Calu3 (cell line): ENCODE measurements around the gene IL22. TPM values are rescaled to one million over a fixed set of nuclear protein-coding genes. Genes with fewer than 3 reads are reported as not detected.

Experiments
- BruUV-seq: library from RNA; stranded (reverse); fragments of 400-500 nt; replicated peaks from 2 replicates; lab custom pipeline; 2021; lab: Mats Ljungman, UMichigan
- CTCF ChIA-PET: fragments of 300-600 bp; sonication (Branson Sonifier 250); formaldehyde crosslinking; loops from one replicate; lab custom pipeline; 2022; ENCODE audit warnings: antibody characterized with exemption; lab: Charles Lee
- DNase-seq: peaks from one replicate; pipeline ENCODE4 v3.0.0; 2022
- H3K27ac Mint-ChIP-seq: one replicate; pipeline ENCODE4 v1.8.0; 2022; ENCODE audit warnings: mixed read lengths; ENCODE audit not compliant: unreplicated experiment
- H3K27me3 Mint-ChIP-seq: one replicate; pipeline ENCODE4 v1.8.0; 2022; ENCODE audit warnings: mixed read lengths; ENCODE audit not compliant: unreplicated experiment
- H3K36me3 Mint-ChIP-seq: one replicate; pipeline ENCODE4 v1.8.0; 2022; ENCODE audit warnings: mild to moderate bottlenecking, moderate library complexity, mixed read lengths; ENCODE audit not compliant: insufficient read depth, unreplicated experiment
- H3K4me1 Mint-ChIP-seq: one replicate; pipeline ENCODE4 v1.8.0; 2022; ENCODE audit warnings: mild to moderate bottlenecking, low read depth, mixed read lengths; ENCODE audit not compliant: unreplicated experiment
- H3K4me3 Mint-ChIP-seq: one replicate; pipeline ENCODE4 v1.8.0; 2022; ENCODE audit warnings: mild to moderate bottlenecking, low read depth, moderate library complexity, mixed read lengths; ENCODE audit not compliant: unreplicated experiment
- H3K9me3 Mint-ChIP-seq: one replicate; pipeline ENCODE4 v1.8.0; 2022; ENCODE audit warnings: low read depth, mixed read lengths; ENCODE audit not compliant: unreplicated experiment
- CTCF ChIP-seq: fragments of 200-600 bp; IDR thresholded peaks from one replicate; pipeline ENCODE4 v1.8.0; 2022; ENCODE audit warnings: antibody characterized with exemption; ENCODE audit not compliant: unreplicated experiment
- intact Hi-C: fragments of 100-400 bp; cut with micrococcal nuclease; formaldehyde crosslinking; loops from one replicate; pipeline ENCODE4 v1.10.0; 2022; ENCODE audit not compliant: unreplicated experiment
- total RNA-seq: library from RNA; stranded (reverse); gene quantifications from 2 replicates; pipeline ENCODE4 v1.2.3, GENCODE V29; 2022

The IL22 gene
- total RNA-seq, 1 experiment from 2014 or later: not detected

GRCh38 chr12:68292151-68292943 lies 38.9 kb upstream of the IL22 start:
- BruUV-seq: no TSS peak
- H3K9me3 Mint-ChIP-seq: no peaks in the 10 kb centered on the region
- CTCF ChIA-PET: no interaction called here
- intact Hi-C loops: no loop called here
- H3K27me3 Mint-ChIP-seq: no peaks in the 10 kb centered on the region
- H3K36me3 Mint-ChIP-seq: no peaks in the 10 kb centered on the region
- no peak for DNase-seq
- no peak overlapping the region for H3K4me3 Mint-ChIP-seq
- no peak overlapping the region for H3K27ac Mint-ChIP-seq
- no peak for TF ChIP-seq CTCF
- H3K4me1 Mint-ChIP-seq: no peaks in the 10 kb centered on the region

DNA sequence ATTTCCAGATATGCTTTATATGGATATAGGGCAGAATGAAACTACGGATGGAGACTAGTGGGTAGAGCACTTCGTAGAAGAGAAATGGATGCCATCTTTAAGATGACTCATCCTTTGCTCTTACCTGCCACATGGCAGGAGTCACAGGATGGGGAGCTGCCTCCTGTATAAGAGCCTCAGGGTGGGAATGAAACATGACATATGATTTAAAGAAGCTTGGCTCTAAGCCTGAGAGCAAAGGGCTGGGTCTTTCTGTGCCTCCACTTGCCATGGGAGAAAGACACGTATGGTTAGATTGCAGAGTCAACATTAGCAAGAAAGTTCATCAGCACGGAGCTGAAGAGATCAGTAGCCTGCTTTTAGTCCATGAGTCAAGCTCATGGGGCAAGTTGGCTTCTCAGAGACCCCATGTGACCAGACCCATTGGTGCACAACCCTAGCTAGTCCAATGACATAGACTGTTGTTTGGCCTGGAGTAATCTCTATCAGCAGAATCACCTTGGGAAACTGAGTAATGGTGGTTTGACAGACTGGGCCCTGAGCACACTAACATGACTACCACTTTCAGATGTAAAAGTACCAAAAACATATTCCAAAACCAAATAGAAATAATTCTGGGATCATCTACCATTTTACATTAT lies 38.1 kb upstream of the IL22 start:
- no TSS peak for BruUV-seq
- no peaks in the 10 kb centered on the region for H3K9me3 Mint-ChIP-seq
- H3K36me3 Mint-ChIP-seq: no peaks in the 10 kb centered on the region
- TF ChIP-seq CTCF: no peak
- H3K27me3 Mint-ChIP-seq: no peaks in the 10 kb centered on the region
- intact Hi-C loops: no loop called here
- DNase-seq: no peak
- H3K4me1 Mint-ChIP-seq: no peaks in the 10 kb centered on the region
- H3K27ac Mint-ChIP-seq: no peak overlapping the region
- H3K4me3 Mint-ChIP-seq: no peak overlapping the region
- CTCF ChIA-PET: no interaction called here

DNA sequence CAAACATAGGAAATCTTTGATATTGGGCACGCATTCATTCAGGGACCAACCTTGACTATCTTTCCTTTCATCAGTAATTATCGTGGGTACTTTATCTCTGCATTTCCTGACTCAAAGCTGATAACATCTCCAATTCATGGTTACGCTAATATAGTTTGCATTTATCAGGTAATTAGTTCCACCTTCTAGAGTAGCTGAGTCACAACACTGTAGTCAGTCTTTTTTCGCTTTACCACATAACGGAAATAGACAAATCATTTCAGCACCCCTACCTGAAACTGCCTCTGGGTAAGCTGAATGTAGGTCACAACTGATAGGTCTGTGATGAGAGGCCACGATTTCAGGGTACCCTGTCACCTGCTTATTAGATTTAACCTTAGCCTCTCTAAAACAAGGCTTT lies 36.7 kb upstream of the IL22 start:
- Mint-ChIP-seq H3K4me1 (no peaks in the 10 kb centered on the region), H3K36me3 (no peaks in the 10 kb centered on the region), H3K4me3 (no peak overlapping the region), H3K27me3 (no peaks in the 10 kb centered on the region), H3K9me3 (no peaks in the 10 kb centered on the region), H3K27ac (no peak overlapping the region)
- no peak for DNase-seq
- intact Hi-C loops: no loop called here
- no TSS peak for BruUV-seq
- CTCF ChIA-PET: no interaction called here
- no peak for TF ChIP-seq CTCF

DNA sequence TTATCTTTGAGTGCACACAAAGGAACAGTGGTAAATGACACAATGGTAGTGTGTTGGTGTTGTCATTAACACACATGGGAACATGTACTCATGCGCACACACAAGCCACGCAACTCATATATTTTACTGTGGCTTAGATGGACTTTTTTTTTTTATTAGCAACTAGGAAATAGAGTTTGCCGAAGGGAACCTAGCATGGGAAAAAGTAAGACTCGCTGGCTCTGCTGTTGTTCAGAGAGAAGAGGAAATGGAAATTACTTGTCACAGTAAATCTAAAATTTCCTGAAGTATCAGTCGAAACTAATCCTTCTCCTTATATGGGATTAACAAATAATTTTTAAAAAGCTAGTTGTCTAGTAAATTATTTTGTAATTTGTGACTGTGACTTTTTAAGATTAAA lies 33.7 kb upstream of the IL22 start:
- CTCF ChIA-PET: no interaction called here
- no TSS peak for BruUV-seq
- intact Hi-C loops: no loop called here
- Mint-ChIP-seq H3K27ac (no peak overlapping the region), H3K27me3 (no peaks in the 10 kb centered on the region), H3K4me1 (no peaks in the 10 kb centered on the region), H3K4me3 (no peak overlapping the region), H3K9me3 (no peaks in the 10 kb centered on the region), H3K36me3 (no peaks in the 10 kb centered on the region)
- DNase-seq: no peak
- no peak for TF ChIP-seq CTCF
